MG63 (cell line): ENCODE data around the gene SH3PXD2A. TPM values are rescaled to one million over a fixed set of nuclear protein-coding genes. Genes with fewer than 3 reads are reported as not detected.
"Not testable (repeated sequence)": the region's sequence is repeated elsewhere in the genome, so short reads cannot be mapped to it uniquely, and the experiment has no call there.

Experiments
- DNase-seq: peaks from one replicate; pipeline ENCODE4 v3.0.0-alpha.2; 2020
- H3K27me3 ChIP-seq: fragments of 250-450 bp; sonication (Bioruptor Pico); 2 replicates; pipeline ENCODE4 v1.5.1; 2020; ENCODE audit warnings: mild to moderate bottlenecking, moderate library complexity
- H3K36me3 ChIP-seq: fragments of 250-450 bp; sonication (Bioruptor Pico); 2 replicates; pipeline ENCODE4 v1.5.1; 2020; ENCODE audit warnings: mild to moderate bottlenecking, moderate library complexity
- H3K4me3 ChIP-seq: fragments of 250-450 bp; sonication (Bioruptor Pico); 2 replicates; pipeline ENCODE4 v1.5.1; 2020; ENCODE audit warnings: mild to moderate bottlenecking, moderate library complexity
- H3K9me3 ChIP-seq: fragments of 250-450 bp; sonication (Bioruptor Pico); 2 replicates; pipeline ENCODE4 v1.5.1; 2020; ENCODE audit warnings: mild to moderate bottlenecking, moderate library complexity
- total RNA-seq: library from RNA; depleted of rRNA; stranded (reverse); fragments of >200 nt; shearing (Covaris generic); gene quantifications from 2 replicates; pipeline ENCODE4 v1.2.3, GENCODE V29; 2014; ENCODE audit warnings: low replicate concordance

The SH3PXD2A gene
- total RNA-seq, 1 experiment from 2014 or later, result 19.2 TPM

DNA sequence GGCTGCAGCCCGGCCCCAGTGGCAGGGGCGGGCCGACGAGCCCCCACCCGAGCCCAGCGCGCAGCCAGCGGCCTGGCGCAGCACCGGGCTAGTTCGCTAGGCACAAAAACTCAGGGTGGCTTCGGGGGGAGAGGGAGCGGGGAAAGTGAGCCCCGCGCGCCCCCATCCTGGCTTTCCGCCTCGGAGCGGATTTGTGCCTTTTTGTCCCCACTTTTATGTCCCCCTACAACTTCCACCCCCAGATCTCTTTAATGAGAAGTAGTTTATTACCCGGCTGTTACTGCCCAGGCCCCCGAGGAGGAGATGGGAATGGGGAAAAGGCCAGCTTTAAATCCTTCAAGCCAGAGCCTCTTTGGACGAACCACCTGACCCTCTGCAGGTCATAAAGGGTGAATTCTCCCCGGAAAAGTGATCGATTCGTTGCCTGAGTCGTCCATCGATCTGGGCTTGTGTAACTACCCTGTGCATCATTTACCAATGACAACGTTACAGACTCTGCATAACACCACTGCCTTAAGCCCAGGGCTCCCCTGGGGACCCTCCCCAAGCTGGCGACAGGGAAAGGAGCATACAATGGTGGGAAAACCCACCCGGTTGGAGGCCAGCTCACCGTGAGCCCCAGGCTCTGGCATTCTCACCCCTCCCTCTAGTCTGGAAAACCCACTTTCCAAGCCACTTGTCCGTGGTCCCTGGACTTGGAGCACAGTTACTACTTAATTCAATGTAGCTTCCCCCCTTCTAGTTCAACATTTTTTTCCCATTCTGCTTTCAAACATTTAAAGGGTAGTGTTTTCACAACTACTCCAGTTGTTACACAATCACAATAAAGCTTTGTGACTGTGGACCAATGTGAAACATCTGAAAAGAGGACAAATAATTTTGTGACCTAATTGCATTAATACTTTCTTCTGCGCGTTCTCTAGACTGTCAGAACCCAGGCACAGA is 748 bp upstream of the SH3PXD2A start:
- Histone ChIP-seq H3K36me3 (no peaks in the 10 kb centered on the region), H3K9me3 (no peaks in the 10 kb centered on the region), H3K27me3 (0 out of 2 replicates have a peak, but pooled peaks cover 2% of the 10 kb centered on the region), H3K4me3 (no peak overlapping the region)
- DNase-seq, result no peak

DNA sequence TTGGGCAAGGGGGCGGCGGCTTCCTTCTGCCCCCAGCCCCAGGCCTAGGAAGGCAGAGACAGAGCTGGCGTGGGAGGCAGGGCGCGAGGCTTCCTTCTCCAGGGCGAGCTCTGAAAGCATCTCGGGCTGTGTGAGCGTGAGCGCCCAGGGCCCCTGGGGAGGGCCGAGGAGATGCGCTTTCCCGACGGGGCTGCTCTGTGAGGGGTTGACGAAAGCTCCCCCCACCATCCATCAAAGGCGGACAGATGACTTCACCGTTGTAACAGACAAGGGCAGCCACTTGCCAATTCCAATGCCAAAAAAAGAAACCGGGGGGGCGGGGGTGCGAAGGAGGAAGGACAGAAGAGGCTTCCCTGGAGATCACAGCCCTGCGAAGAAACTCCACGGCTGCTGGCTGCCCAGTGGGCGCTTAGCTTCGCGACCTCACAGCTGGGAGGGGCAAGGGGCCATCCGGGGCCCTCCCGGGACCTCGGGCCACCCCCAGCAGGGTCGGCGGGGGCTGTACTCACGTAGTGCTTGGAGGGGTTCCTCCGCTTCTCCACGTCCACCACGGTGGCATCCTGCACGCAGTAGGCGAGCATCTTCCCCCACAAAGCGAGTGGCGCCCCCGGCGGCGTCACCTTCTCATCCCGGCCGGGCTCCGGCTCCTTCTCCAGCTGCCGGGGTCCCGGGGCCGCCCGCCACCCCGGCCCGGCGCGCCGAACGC is 537 bp downstream of the SH3PXD2A start:
- Histone ChIP-seq H3K4me3 (peak overlapping the region; percentile 52), H3K36me3 (no peaks in the 10 kb centered on the region), H3K27me3 (0 out of 2 replicates have a peak, but pooled peaks cover 2% of the 10 kb centered on the region), H3K9me3 (no peaks in the 10 kb centered on the region)
- peak; percentile 43 for DNase-seq

DNA sequence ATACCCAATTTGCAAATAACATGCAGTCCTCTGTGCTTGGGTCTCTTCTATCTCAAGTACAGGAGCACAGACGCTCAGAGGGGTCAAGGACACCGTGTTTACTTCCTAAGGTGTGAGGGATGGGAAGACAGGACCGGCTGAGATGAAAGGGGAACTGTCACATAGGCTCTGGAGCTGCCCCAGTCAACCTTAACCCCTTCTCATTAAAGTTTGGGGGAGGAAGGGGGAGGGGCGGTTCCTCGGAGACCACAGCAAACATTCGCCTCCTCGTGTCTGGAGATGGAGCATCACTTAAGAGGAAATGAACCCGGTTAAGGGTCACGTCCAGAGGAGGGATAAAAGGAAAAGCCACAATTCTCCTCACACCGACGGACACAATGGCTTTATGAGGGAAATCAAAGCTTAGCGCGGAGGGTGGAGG is 1.1 kb downstream of the SH3PXD2A start:
- H3K27me3 ChIP-seq, result 0 out of 2 replicates have a peak, but pooled peaks cover 2% of the 10 kb centered on the region
- no peak for DNase-seq
- H3K9me3 ChIP-seq, result no peaks in the 10 kb centered on the region
- H3K4me3 ChIP-seq, result peak overlapping the region; percentile 52
- no peaks in the 10 kb centered on the region for H3K36me3 ChIP-seq

DNA sequence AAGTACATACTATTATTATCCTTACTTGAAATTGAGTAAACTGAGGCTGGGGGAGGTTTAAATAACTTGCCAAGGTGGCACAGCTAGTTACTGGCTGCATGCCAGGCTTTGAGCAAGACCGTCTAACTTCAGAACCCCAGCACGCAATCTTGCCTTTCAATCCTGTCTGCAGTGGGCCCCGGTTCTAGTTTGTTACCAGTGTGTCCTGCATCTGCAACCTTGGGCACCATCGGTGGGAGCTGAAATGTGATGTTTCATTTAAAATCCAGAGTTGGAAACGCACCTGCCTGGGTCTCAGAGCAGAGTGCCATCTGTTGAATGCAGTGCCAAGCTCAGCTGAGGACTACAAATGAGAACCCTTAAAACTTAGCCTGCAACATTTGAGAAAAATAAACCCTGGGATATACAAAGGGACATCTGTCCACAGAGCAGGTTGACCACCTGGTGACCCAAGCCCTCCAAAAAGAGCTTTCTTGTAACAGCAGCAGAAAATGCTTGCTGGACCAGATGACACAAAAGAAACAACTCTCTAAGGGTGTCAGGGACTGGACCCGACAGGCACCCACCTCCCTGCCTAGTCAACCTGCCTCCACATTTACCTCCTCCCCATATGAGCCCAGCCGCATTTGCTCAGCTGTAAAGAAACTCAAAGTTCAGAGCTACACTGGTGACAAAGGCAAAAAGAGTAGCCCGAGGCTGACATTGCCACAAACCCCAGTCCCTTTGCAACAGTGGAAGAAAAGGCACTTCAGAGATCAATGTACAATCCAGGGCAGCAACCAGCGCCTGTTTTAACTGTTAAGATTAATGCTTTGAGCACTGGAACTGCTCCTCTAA is 1.7 kb downstream of the SH3PXD2A start:
- H3K9me3 ChIP-seq, result no peaks in the 10 kb centered on the region
- peak overlapping the region; percentile 52 for H3K4me3 ChIP-seq
- H3K27me3 ChIP-seq, result 0 out of 2 replicates have a peak, but pooled peaks cover 2% of the 10 kb centered on the region
- DNase-seq, result no peak
- H3K36me3 ChIP-seq, result no peaks in the 10 kb centered on the region

DNA sequence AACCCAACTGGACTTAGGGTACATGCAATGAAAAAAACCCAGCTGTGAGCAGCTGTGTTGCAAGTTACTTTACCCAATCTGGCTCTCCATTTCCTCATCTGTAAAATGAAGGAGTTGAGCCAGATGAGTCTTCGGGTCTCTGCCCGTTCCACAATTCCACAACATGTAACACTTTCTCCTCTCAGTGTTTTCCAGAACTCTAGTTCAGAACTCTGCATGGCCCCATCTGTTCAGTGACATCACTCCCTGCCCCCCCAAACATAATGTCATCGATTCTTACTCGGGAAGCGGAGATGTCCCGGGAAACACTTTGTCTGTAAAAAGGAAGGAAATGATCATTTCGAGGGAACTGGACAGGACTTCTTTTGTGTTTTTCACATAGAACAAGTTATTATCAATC is 2.5 kb downstream of the SH3PXD2A start:
- Histone ChIP-seq H3K9me3 (no peaks in the 10 kb centered on the region), H3K4me3 (no peak overlapping the region), H3K36me3 (no peaks in the 10 kb centered on the region), H3K27me3 (0 out of 2 replicates have a peak, but pooled peaks cover 2% of the 10 kb centered on the region)
- no peak for DNase-seq

DNA sequence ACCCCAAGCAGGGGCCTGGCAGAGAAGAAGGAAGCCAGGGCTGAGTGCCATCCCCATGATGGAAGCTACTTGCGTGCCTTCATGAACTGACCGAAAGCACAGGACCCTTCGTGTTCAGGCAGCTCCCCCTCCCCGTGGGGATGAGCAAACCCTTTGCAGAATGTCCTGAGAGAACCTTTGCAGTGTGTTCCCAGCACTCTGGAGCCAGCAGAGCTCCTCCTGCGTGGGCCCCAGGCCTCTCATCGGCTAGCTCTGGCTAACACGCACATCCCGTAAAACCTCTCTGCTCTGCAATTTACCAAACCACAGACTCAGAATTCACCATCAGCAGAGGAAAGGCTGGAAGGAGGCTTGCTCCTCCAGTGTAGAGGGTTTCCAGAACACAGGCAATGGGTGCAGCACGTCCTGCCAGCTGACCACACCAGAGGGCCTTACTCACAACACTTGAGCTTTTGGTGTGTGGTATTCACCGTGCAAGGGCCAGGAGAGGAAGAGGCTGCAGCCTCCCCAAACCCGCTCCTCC is 3.1 kb downstream of the SH3PXD2A start:
- peak; percentile 61 for DNase-seq
- H3K9me3 ChIP-seq, result no peaks in the 10 kb centered on the region
- no peak overlapping the region for H3K4me3 ChIP-seq
- 0 out of 2 replicates have a peak, but pooled peaks cover 2% of the 10 kb centered on the region for H3K27me3 ChIP-seq
- no peaks in the 10 kb centered on the region for H3K36me3 ChIP-seq

DNA sequence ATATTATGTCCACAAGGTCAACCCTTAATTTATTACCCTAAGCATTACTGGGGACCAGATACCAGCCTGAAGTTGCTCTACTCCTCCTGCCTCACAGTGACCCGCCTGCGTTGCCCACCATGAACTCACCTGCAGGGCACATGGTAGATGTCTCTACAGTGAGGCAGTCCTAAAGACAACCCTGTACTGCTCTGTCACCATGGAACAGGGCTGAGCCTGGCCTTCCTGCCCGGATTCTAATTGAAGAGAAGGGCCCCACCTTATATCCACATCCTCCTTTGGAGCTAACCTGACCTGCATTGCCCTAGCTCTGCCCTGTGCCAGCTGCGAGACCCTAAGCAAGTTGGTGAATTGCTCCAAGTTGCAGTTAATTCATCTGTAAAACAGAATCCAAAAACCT is 4.1 kb downstream of the SH3PXD2A start:
- 0 out of 2 replicates have a peak, but pooled peaks cover 2% of the 10 kb centered on the region for H3K27me3 ChIP-seq
- H3K9me3 ChIP-seq, result no peaks in the 10 kb centered on the region
- H3K4me3 ChIP-seq, result no peak overlapping the region
- no peak for DNase-seq
- H3K36me3 ChIP-seq, result no peaks in the 10 kb centered on the region

DNA sequence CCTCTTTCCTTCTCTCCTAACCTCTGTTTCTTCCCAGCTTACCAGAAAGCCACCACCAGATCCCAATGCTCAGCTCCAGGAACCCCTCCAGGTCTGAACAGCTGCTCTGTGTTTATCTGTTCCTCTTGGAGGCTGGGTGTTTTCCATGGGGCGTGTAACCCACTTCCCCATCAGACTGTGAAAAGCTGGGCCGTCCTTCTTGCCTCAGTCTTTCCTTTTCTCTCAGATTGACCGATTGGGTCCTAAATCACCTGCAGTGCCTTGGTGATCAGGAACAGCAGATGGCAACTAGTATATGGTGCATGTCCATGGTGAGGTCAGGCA is 4.8 kb downstream of the SH3PXD2A start:
- Histone ChIP-seq H3K27me3 (0 out of 2 replicates have a peak, but pooled peaks cover 2% of the 10 kb centered on the region), H3K36me3 (no peaks in the 10 kb centered on the region), H3K4me3 (peak overlapping the region; percentile 19; the same call in 1 of the 2 replicates), H3K9me3 (no peaks in the 10 kb centered on the region)
- no peak for DNase-seq

DNA sequence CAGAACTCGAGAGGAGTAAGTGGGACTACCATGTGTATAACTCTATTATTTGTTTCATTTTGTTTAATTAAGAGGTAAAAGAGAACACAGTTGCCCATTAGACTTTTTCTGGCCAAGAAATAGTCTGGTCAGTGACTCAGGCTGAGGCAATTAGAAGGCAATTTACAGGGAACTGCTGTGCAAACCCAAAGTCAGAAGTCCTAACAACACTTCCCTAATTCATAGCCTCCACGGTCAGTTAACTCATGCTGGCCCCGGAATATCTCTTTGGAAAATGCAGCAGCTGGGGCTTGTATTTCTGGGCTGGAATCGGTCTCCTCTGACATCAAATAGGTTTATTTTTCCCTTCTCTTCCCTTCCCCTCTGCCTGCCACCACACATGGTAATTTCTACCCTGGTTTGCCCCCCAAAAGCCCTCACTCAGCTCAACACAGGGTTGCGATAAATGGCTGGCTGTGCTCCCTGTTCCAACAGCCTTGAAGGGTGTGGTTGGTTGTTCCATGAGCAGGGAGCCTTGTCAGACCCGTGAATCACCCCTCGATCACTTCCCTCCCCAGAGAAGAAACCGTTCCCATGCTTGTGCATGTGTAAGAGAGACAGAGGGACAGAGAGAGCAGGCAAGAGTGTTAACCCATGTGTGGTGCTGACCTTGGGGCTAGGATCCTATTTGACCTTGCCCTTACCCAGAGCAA is 5.3 kb downstream of the SH3PXD2A start:
- no peaks in the 10 kb centered on the region for H3K9me3 ChIP-seq
- peak overlapping the region; percentile 19; the same call in 1 of the 2 replicates for H3K4me3 ChIP-seq
- no peaks in the 10 kb centered on the region for H3K36me3 ChIP-seq
- DNase-seq, result peak; percentile 78
- 0 out of 2 replicates have a peak, but pooled peaks cover 2% of the 10 kb centered on the region for H3K27me3 ChIP-seq

DNA sequence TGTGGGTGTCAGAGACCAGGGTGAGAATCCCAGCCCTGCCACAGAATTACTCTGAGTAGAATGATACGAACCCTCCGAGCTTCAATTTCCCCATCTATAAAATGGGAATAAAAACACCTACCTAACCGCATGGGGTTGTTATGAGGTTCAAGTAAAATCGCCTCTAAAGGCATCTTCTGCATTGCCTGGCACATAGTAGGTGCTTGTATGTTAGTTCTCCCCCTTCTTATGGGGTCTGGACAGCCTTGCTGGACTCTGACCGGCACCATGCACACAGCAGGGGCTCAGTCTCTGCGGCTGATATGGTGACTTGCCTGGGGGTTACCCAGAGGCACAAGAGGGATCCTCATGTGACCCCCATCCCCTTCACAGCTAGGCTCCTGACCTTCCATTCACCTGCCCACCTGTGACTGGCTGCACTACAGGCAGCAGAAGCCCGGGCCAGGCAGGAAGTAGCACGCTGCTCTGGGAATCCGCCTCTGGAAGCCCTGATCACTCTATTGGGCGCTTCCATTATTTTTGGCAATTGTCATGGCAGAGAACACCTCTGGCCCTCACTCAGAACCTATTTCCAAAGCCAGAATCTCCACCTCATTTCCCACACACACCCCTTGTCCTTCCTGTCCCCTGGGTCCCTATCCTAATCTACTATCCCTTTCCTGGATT is 6.0 kb downstream of the SH3PXD2A start:
- no peak overlapping the region for H3K4me3 ChIP-seq
- peak; percentile 50 for DNase-seq

DNA sequence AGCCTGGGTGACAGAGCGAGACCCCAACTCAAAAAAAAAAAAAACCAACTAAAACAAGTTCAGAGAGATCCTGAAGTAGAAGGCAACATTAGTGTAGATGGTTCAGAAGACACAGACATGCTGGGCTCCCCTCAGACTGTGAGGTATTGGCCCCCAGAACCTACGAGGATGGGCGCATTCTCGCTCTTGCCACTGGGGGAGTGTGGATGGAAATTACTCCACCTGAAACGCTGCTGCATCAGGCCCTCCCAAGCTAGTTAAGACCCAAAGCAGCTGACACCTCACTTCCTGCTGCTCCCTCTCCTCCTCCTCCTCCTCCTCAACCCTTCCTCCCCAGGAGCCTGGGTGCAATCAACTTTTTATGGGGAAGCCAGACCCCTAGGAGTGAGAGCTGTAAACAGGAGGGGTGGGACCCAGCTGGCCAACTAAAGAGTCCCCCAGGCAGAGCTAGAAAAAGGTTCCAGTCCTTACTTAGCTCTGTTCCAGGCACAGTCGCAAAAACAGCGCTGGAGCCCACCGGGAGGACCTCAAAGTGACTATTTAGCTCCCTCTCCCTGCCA is 7.4 kb downstream of the SH3PXD2A start:
- H3K4me3 ChIP-seq, result no peak overlapping the region
- DNase-seq, result no peak
- H3K9me3 ChIP-seq, result no peaks in the 10 kb centered on the region
- no peaks in the 10 kb centered on the region for H3K27me3 ChIP-seq
- H3K36me3 ChIP-seq, result no peaks in the 10 kb centered on the region

More for the DNA sequence above, 6.0 kb downstream of the SH3PXD2A start:
- Histone ChIP-seq H3K27me3 (0 out of 2 replicates have a peak, but pooled peaks cover 2% of the 10 kb centered on the region), H3K36me3 (no peaks in the 10 kb centered on the region), H3K9me3 (no peaks in the 10 kb centered on the region)

DNA sequence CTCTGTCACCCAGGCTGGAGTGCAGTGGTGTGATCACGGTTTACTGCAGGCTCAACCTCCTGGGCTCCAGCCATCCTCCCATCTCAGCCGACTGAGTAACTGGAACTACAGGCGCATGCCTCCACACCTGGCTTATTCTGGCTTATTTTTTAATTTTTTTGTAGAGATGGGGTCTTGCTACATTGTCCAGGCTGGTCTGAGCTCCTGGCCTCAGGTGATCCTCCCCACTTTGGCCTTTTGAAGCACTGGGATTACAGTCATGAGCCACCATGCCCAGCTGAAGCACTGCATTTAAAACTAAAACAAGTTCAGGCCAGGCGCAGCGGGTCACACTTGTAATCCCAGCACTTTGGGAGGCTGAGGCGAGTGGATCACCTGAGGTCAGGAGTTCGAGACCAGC is 8.0 kb downstream of the SH3PXD2A start:
- no peaks in the 10 kb centered on the region for H3K27me3 ChIP-seq
- DNase-seq, result no peak
- no peaks in the 10 kb centered on the region for H3K36me3 ChIP-seq
- no peaks in the 10 kb centered on the region for H3K9me3 ChIP-seq
- no peak overlapping the region for H3K4me3 ChIP-seq

DNA sequence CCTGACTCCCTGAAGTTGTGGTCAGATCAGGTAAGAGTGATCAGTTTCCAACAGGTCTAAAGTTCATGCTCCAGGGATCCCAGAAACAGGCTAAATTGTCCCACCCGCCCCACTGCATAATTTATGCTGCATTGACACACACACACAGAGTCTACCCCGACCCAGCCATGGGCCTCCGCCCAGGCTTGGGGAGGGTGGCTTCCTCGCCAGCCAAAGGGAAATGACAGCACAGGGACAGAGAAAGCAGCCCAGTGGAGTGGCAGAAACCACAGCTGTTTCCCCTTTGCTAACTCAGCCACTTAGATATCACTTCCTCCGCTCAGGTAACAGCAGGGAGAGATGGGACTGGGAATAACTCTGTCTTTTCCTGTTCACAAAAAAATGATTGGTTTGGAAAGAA is 9.4 kb downstream of the SH3PXD2A start:
- no peaks in the 10 kb centered on the region for H3K9me3 ChIP-seq
- DNase-seq, result no peak
- no peaks in the 10 kb centered on the region for H3K36me3 ChIP-seq
- no peaks in the 10 kb centered on the region for H3K27me3 ChIP-seq
- H3K4me3 ChIP-seq, result no peak overlapping the region

DNA sequence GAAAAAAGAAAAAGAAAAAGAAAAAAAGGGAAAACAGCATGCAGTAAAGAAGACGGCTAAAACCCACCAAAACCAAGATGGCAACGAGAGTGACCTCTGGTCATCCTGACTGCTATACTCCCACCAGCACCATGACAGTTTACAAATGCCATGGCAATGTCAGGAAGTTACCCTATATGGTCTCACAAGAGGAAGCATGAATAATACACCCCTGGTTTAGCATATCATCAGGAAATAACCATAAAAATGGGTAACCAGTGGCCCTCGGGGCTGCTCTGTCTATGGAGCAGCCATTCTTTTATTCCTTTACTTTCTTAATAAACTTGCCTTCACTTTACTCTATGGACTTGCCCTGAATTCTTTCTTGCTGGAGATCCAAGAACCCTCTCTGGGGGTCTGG is 10.0 kb downstream of the SH3PXD2A start:
- not testable (repeated sequence) for H3K36me3 ChIP-seq, H3K27me3 ChIP-seq, H3K4me3 ChIP-seq, DNase-seq, H3K9me3 ChIP-seq
